Measurements from ENCODE around the gene PTPRN2. TPM values are rescaled to one million over a fixed set of nuclear protein-coding genes. Genes with fewer than 3 reads are reported as not detected.

PTPRN2 gene
- total RNA-seq, 1 experiment from 2014 or later: not detected

- TF ChIP-seq CTCF (conservative IDR thresholded peaks at IDR 0.05) (no peak), EZH2 (IDR thresholded peaks at IDR 0.05; ENCODE audit: low read depth) (no peak)
- Histone ChIP-seq H4K20me1 (ENCODE audit: insufficient read depth) (no peaks in the 10 kb centered on the region), H3K79me2 (ENCODE audit: low read depth) (no peaks in the 10 kb centered on the region), H2AFZ (no peak overlapping the region), H3K27me3 (ENCODE audit: insufficient read depth, low read depth) (peaks cover 59% of the 10 kb centered on the region), H3K36me3 (ENCODE audit: low read depth) (no peaks in the 10 kb centered on the region), H3K9me2 (ENCODE audit: insufficient read depth) (no peaks in the 10 kb centered on the region), H3K27ac (no peak overlapping the region), H3K4me2 (no peak overlapping the region), H3K9me3 (ENCODE audit: insufficient read depth, low read depth) (no peaks in the 10 kb centered on the region), H3F3A (ENCODE audit: insufficient read depth, low read depth) (no peaks in the 10 kb centered on the region), H3K4me3 (no peak overlapping the region), H3K4me1 (replicated peaks; ENCODE audit: insufficient read depth) (no peaks in the 10 kb centered on the region)
- CTCF ChIA-PET: no interaction called here
- POLR2A ChIA-PET (ENCODE audit: unreplicated experiment): no interaction called here
- DNase-seq: no peak
- intact Hi-C loops (cut with micrococcal nuclease; ENCODE audit: unreplicated experiment): no loop called here
- no TSS peak for BruUV-seq (replicated peaks)
Observed at GRCh38 chr7:157824819-157825121, 762.9 kb downstream of the PTPRN2 start.

GRCh38 chr7:157824011-157824818, 763.4 kb downstream of the PTPRN2 start:
- ChIA-PET CTCF (no interaction called here), POLR2A (ENCODE audit: unreplicated experiment) (no interaction called here)
- no peaks in the 10 kb centered on the region for H3K9me2 ChIP-seq (ENCODE audit: insufficient read depth)
- peaks cover 53% of the 10 kb centered on the region for H3K27me3 ChIP-seq (ENCODE audit: insufficient read depth, low read depth)
- intact Hi-C loops (cut with micrococcal nuclease; ENCODE audit: unreplicated experiment): no loop called here
- H3K4me3 ChIP-seq: no peak overlapping the region
- H3F3A ChIP-seq (ENCODE audit: insufficient read depth, low read depth): no peaks in the 10 kb centered on the region
- H4K20me1 ChIP-seq (ENCODE audit: insufficient read depth): no peaks in the 10 kb centered on the region
- no peaks in the 10 kb centered on the region for H3K4me1 ChIP-seq (replicated peaks; ENCODE audit: insufficient read depth)
- no peak overlapping the region for H3K27ac ChIP-seq
- DNase-seq: no peak
- no peak overlapping the region for H2AFZ ChIP-seq
- H3K79me2 ChIP-seq (ENCODE audit: low read depth): no peaks in the 10 kb centered on the region
- BruUV-seq (replicated peaks): no TSS peak
- H3K4me2 ChIP-seq: no peak overlapping the region
- no peaks in the 10 kb centered on the region for H3K9me3 ChIP-seq (ENCODE audit: insufficient read depth, low read depth)
- H3K36me3 ChIP-seq (ENCODE audit: low read depth): no peaks in the 10 kb centered on the region
- TF ChIP-seq EZH2 (IDR thresholded peaks at IDR 0.05; ENCODE audit: low read depth) (no peak), CTCF (conservative IDR thresholded peaks at IDR 0.05) (no peak)

- no peak overlapping the region for H2AFZ ChIP-seq
- ChIA-PET POLR2A (ENCODE audit: unreplicated experiment) (no interaction called here), CTCF (no interaction called here)
- peaks cover 45% of the 10 kb centered on the region for H3K27me3 ChIP-seq (ENCODE audit: insufficient read depth, low read depth)
- no peaks in the 10 kb centered on the region for H3K79me2 ChIP-seq (ENCODE audit: low read depth)
- H3F3A ChIP-seq (ENCODE audit: insufficient read depth, low read depth): 0 out of 2 replicates have a peak, but pooled peaks cover 3% of the 10 kb centered on the region
- no peaks in the 10 kb centered on the region for H3K36me3 ChIP-seq (ENCODE audit: low read depth)
- BruUV-seq (replicated peaks): no TSS peak
- H3K27ac ChIP-seq: no peak overlapping the region
- no peak overlapping the region for H3K4me2 ChIP-seq
- H4K20me1 ChIP-seq (ENCODE audit: insufficient read depth): no peaks in the 10 kb centered on the region
- H3K4me3 ChIP-seq: no peak overlapping the region
- H3K9me3 ChIP-seq (ENCODE audit: insufficient read depth, low read depth): no peaks in the 10 kb centered on the region
- no peaks in the 10 kb centered on the region for H3K9me2 ChIP-seq (ENCODE audit: insufficient read depth)
- TF ChIP-seq CTCF (conservative IDR thresholded peaks at IDR 0.05): no peak
- TF ChIP-seq EZH2 (IDR thresholded peaks at IDR 0.05; ENCODE audit: low read depth): no peak
- DNase-seq: no peak
- no peaks in the 10 kb centered on the region for H3K4me1 ChIP-seq (replicated peaks; ENCODE audit: insufficient read depth)
- intact Hi-C loops (cut with micrococcal nuclease; ENCODE audit: unreplicated experiment): no loop called here
Observed at GRCh38 chr7:157822688-157823031, 765.0 kb downstream of the PTPRN2 start.

Measured in PC-9 (cell line).